CD14-positive monocyte (primary cell): ENCODE results near the gene NOTCH1. TPM values are rescaled to one million over a fixed set of nuclear protein-coding genes. Genes with fewer than 3 reads are reported as not detected.
"Not testable (repeated sequence)": the region's sequence is repeated elsewhere in the genome, so short reads cannot be mapped to it uniquely, and the experiment has no call there.

Source experiments
- DNase-seq, 3 donors: peaks; one replicate each; pipeline ENCODE4 v3.0.0-alpha.2; 2011 to 2022
- H2AFZ ChIP-seq: 2 replicates; pipeline ENCODE4 v1.6.0; 2012; ENCODE audit warnings: mild to moderate bottlenecking, low read depth, low read length, inconsistent platforms; ENCODE audit not compliant: insufficient read depth, poor library complexity, severe bottlenecking
- H3K27ac ChIP-seq, 2 donors: 1 replicate in 1 of 2; 2 replicates in 1 of 2; pipeline ENCODE4 v1.5.1; 2012 to 2013; ENCODE audit warnings: low read length in 2 of 2, control low read depth in 1 of 2, inconsistent platforms in 1 of 2, low read depth in 1 of 2, mild to moderate bottlenecking in 1 of 2
- H3K27me3 ChIP-seq, 2 donors: one replicate each; pipeline versions ENCODE4 v1.6.0 to v1.6.1; 2011 to 2013; ENCODE audit warnings: low read length in 2 of 2; ENCODE audit not compliant: control insufficient read depth in 2 of 2, insufficient read depth in 2 of 2
- H3K36me3 ChIP-seq, 2 donors: replicated peaks in 1 of 2; 1 replicate in 1 of 2; 2 replicates in 1 of 2; pipeline versions ENCODE4 v1.5.1 to v1.6.1; 2012 to 2013; ENCODE audit warnings: low read length in 2 of 2, control low read depth in 1 of 2, inconsistent platforms in 1 of 2, mild to moderate bottlenecking in 1 of 2; ENCODE audit not compliant: insufficient read depth in 2 of 2, control insufficient read depth in 1 of 2
- H3K4me1 ChIP-seq, 2 donors: 1 replicate in 1 of 2; 2 replicates in 1 of 2; pipeline versions ENCODE4 v1.5.1 to v1.6.1; 2012 to 2013; ENCODE audit warnings: low read length in 2 of 2, control low read depth in 1 of 2, inconsistent platforms in 1 of 2, mild to moderate bottlenecking in 1 of 2, moderate library complexity in 1 of 2; ENCODE audit not compliant: insufficient read depth in 2 of 2, control insufficient read depth in 1 of 2
- H3K4me2 ChIP-seq: replicated peaks from 2 replicates; pipeline ENCODE3; 2012; ENCODE audit warnings: low read length, moderate library complexity, mild to moderate bottlenecking; ENCODE audit not compliant: poor library complexity, severe bottlenecking; ENCODE audit errors: extremely low read depth
- H3K4me3 ChIP-seq, 3 experiments: fragments of 200-600 bp in 1 of 3; sonication (generic) in 1 of 3; replicated peaks in 1 of 3; 1 replicate in 2 of 3; 2 replicates in 1 of 3; pipeline ENCODE4 v1.5.1; 2011 to 2013; ENCODE audit warnings: low read length in 3 of 3, mild to moderate bottlenecking in 3 of 3, control low read depth in 2 of 3, low read depth in 2 of 3, inconsistent platforms in 1 of 3, moderate library complexity in 1 of 3
- H3K79me2 ChIP-seq: 2 replicates; pipeline ENCODE4 v1.6.0; 2012; ENCODE audit warnings: mild to moderate bottlenecking, control low read depth, inconsistent platforms, low read length, moderate library complexity; ENCODE audit not compliant: insufficient read depth
- H3K9ac ChIP-seq: 2 replicates; pipeline ENCODE4 v1.6.0; 2017; ENCODE audit warnings: low read length, mild to moderate bottlenecking; ENCODE audit not compliant: insufficient read depth, poor library complexity, severe bottlenecking
- H3K9me3 ChIP-seq, 2 donors: replicated peaks in 1 of 2; 1 replicate in 1 of 2; 2 replicates in 1 of 2; pipeline versions ENCODE4 v1.5.1 to v1.6.1; 2012 to 2013; ENCODE audit warnings: low read length in 2 of 2, control low read depth in 1 of 2; ENCODE audit not compliant: control insufficient read depth in 1 of 2, insufficient read depth in 1 of 2
- H4K20me1 ChIP-seq: 2 replicates; pipeline ENCODE4 v1.6.0; 2012; ENCODE audit warnings: mild to moderate bottlenecking, low read length, control low read depth, moderate library complexity; ENCODE audit not compliant: insufficient read depth
- H3K27ac Mint-ChIP-seq, 7 donors: one replicate each; pipeline ENCODE4 v1.8.0; 2020; ENCODE audit warnings: mild to moderate bottlenecking in 7 of 7, mixed read lengths in 7 of 7, moderate library complexity in 6 of 7, inconsistent platforms in 2 of 7
- H3K27me3 Mint-ChIP-seq, 3 donors: one replicate each; pipeline ENCODE4 v1.8.0; 2021 to 2022; ENCODE audit warnings: low read depth in 3 of 3, mild to moderate bottlenecking in 3 of 3, mixed read lengths in 3 of 3, moderate library complexity in 3 of 3, inconsistent platforms in 1 of 3
- H3K36me3 Mint-ChIP-seq, 2 donors: one replicate each; pipeline ENCODE4 v1.8.0; 2020; ENCODE audit warnings: mixed read lengths in 2 of 2, inconsistent platforms in 1 of 2, mild to moderate bottlenecking in 1 of 2
- H3K4me1 Mint-ChIP-seq: one replicate; pipeline ENCODE4 v1.8.0; 2020; ENCODE audit warnings: mild to moderate bottlenecking, mixed read lengths
- H3K4me3 Mint-ChIP-seq, 2 donors: one replicate each; pipeline ENCODE4 v1.8.0; 2020; ENCODE audit warnings: mild to moderate bottlenecking in 2 of 2, mixed read lengths in 2 of 2, moderate library complexity in 1 of 2
- H3K9me3 Mint-ChIP-seq, 7 donors: one replicate each; pipeline ENCODE4 v1.8.0; 2020 to 2022; ENCODE audit warnings: mixed read lengths in 7 of 7, mild to moderate bottlenecking in 6 of 7, moderate library complexity in 6 of 7, inconsistent platforms in 2 of 7
- WGBS: methylation state at CpG from one replicate; pipeline ENCODE4 v1.1.5; 2013; ENCODE audit warnings: missing lambda C conversion rate; ENCODE audit not compliant: insufficient coverage; 5-methylcytosine and 5-hydroxymethylcytosine counted together
- intact Hi-C, 2 donors: fragments of 100-400 bp; cut with micrococcal nuclease; formaldehyde crosslinking; loops; one replicate each; pipeline versions ENCODE4 v1.15.0 to v1.15.1; 2023
- polyA plus RNA-seq, 3 donors: library from polyadenylated mRNA; depleted of rRNA in 1 of 3; unstranded in 2 of 3; stranded (reverse) in 1 of 3; fragments of 300-500 nt in 2 of 3; fragments of >200 nt in 1 of 3; fragmentation: Illumina TruSeq in 2 of 3; gene quantifications; 1 replicate in 2 of 3; 2 replicates in 1 of 3; pipeline ENCODE4 v1.2.3, GENCODE V29; 2012 to 2021
- TF ChIP-seq, protein P1 (sequence below): fragments of 200-600 bp; IDR thresholded peaks from one replicate; pipeline ENCODE4 v1.8.0; 2022; ENCODE audit warnings: antibody characterized with exemption, mild to moderate bottlenecking

NOTCH1 gene
- polyA plus RNA-seq, 3 donors: 1.4 to 33.0 (median 2.2) TPM

GRCh38 chr9:136575626-136576268, 29.9 kb upstream of the NOTCH1 start:
- H3K9me3 Mint-ChIP-seq: peaks cover 0 to 1% (median 0%) of the 10 kb centered on the region in 7 donors
- DNase-seq: no peak
- peaks cover 21% of the 10 kb centered on the region for H3K4me1 Mint-ChIP-seq
- no peaks in the 10 kb centered on the region for H3K36me3 ChIP-seq
- H3K36me3 Mint-ChIP-seq: no peaks in the 10 kb centered on the region
- no peak overlapping the region for H3K4me3 Mint-ChIP-seq
- peaks cover 0 to 11% of the 10 kb centered on the region in 2 donors for H3K27me3 ChIP-seq
- TF ChIP-seq, protein P1, sequence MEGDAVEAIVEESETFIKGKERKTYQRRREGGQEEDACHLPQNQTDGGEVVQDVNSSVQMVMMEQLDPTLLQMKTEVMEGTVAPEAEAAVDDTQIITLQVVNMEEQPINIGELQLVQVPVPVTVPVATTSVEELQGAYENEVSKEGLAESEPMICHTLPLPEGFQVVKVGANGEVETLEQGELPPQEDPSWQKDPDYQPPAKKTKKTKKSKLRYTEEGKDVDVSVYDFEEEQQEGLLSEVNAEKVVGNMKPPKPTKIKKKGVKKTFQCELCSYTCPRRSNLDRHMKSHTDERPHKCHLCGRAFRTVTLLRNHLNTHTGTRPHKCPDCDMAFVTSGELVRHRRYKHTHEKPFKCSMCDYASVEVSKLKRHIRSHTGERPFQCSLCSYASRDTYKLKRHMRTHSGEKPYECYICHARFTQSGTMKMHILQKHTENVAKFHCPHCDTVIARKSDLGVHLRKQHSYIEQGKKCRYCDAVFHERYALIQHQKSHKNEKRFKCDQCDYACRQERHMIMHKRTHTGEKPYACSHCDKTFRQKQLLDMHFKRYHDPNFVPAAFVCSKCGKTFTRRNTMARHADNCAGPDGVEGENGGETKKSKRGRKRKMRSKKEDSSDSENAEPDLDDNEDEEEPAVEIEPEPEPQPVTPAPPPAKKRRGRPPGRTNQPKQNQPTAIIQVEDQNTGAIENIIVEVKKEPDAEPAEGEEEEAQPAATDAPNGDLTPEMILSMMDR: no peak
- 91% methylated on average over 18 of the region's 21 CpGs for WGBS
- no peak overlapping the region for H3K9ac ChIP-seq
- H3K4me1 ChIP-seq: peaks cover 14 to 24% of the 10 kb centered on the region in 2 donors
- H3K4me3 ChIP-seq: no peak overlapping the region
- H2AFZ ChIP-seq: no peak overlapping the region
- H3K4me2 ChIP-seq: no peak overlapping the region
- no peaks in the 10 kb centered on the region for H3K9me3 ChIP-seq
- H4K20me1 ChIP-seq: no peaks in the 10 kb centered on the region
- intact Hi-C loops: no loop called here
- no peak overlapping the region for H3K27ac ChIP-seq
- no peaks in the 10 kb centered on the region for H3K79me2 ChIP-seq
- peaks cover 2 to 24% (median 19%) of the 10 kb centered on the region in 3 donors for H3K27me3 Mint-ChIP-seq
- H3K27ac Mint-ChIP-seq: peak overlapping the region in 1 of 7 donors; percentile 42

GRCh38 chr9:136574606-136575005, 28.8 kb upstream of the NOTCH1 start:
- Histone ChIP-seq H3K4me1 (peaks cover 12 to 24% of the 10 kb centered on the region in 2 donors), H3K27me3 (peaks cover 0 to 11% of the 10 kb centered on the region in 2 donors)
- H3K36me3 Mint-ChIP-seq, H4K20me1 ChIP-seq, H3K79me2 ChIP-seq, H3K9ac ChIP-seq, H3K4me3 ChIP-seq, intact Hi-C loops, DNase-seq, H3K36me3 ChIP-seq, H2AFZ ChIP-seq, H3K27ac ChIP-seq, H3K4me3 Mint-ChIP-seq, H3K9me3 Mint-ChIP-seq, H3K9me3 ChIP-seq, H3K27ac Mint-ChIP-seq, H3K4me2 ChIP-seq: not testable (repeated sequence)
- H3K4me1 Mint-ChIP-seq: peaks cover 18% of the 10 kb centered on the region
- WGBS: 100% methylated on average over 2 of the region's 16 CpGs
- H3K27me3 Mint-ChIP-seq: peaks cover 2 to 21% (median 13%) of the 10 kb centered on the region in 3 donors
